Ureter (tissue), 1 donor: ENCODE measurements around the gene CD2AP. TPM values are rescaled to one million over a fixed set of nuclear protein-coding genes. Genes with fewer than 3 reads are reported as not detected.
"Not testable (repeated sequence)": the region's sequence is repeated elsewhere in the genome, so short reads cannot be mapped to it uniquely, and the experiment has no call there.

ENCODE experiments used
- DNase-seq: peaks from one replicate; pipeline ENCODE4 v3.0.0-alpha.2; 2020; ENCODE audit warnings: low spot score
- total RNA-seq: library from RNA; stranded (reverse); gene quantifications from one replicate; pipeline ENCODE4 v1.2.4, GENCODE V29; 2023
- donor health status: DM: yes; HTN: yes; CAD: no.

CD2AP gene
- total RNA-seq, result 137 TPM

GRCh38 chr6:47477497-47478232 is at the start of gene CD2AP:
Gene CD2AP (plus strand): TSS chr6:47477789. CDS start chr6:47478245, 456 bp downstream.
- DNase-seq, result peak; percentile 92

DNA sequence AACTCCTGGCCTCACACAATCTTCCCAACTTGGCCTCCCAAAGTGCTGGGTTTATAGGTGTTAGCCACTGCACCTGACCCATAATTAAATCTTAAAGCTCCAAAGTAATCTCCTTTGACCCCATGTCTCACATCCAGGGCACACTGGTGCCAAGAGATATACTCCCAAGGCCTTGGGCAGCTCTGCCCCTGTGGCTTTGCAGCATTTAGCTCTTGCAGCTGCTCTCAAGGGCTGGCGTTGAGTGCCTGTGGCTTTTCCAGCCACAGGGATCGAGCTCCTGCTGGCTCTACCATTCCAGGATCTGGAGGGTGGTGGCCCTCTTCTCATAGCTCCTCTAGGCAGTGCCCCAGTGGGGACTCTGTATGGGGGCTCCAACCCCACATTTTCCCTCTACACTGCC is 49.3 kb upstream of the CD2AP start:
- no peak for DNase-seq

- no peak for DNase-seq
These were observed 48.6 kb upstream of the CD2AP start for GRCh38 chr6:47428746-47429664.

DNA sequence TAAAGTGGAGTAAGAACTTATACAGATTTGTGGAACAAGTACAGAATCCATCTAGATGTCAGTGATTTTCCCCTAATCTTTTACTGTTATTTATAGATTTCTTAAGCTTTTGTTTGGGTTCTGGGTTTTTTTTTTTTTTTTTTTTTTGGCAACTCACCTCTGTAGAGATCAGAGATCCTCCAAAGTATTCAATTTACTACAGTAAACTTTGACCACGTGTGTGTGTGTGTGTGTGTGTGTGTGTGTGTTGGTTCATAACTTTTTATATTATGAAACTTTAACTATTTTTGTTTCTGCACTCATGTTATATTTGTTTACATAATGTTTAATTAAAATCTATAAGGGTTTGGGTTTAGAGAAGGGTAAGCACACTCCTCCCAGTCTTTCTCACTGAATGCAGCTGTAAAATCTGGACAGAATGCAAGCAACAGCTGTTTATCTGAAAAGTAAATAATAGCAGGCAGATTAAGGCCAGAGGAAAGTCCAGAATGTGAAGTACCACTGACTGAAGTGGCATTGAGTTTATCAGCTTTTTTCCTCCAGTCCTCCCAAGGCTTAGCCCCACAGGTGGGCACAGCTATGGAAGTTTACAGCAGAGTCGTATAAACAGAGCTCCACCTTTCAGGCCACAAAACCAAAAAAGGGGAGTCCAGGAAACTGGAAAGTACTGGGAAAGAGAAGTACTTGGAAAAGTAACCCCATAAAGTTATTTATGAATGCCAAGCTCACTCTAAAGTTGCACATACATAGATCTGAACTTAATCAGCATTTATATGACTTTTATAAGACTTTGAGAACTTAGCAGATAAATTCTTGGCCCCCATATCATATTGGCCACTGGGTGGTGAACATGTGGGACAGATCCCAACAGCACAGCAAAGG is 43.0 kb upstream of the CD2AP start:
- no peak for DNase-seq

DNA sequence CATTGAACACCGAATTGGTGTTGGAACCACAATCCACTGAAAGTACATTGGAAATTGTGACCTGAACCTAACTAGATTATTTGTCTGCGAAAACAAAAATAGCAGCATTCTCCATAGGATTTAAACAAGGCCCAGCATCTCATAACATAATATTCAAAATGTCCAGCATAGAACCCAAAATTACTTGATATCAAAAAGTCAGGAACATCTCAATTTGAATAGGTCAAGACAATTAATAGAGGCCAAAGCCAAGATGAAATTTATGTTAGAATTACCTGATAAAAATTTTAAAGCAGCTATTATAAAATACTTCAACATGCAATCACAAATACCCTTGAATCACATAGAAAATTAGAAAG is 42.4 kb upstream of the CD2AP start:
- no peak for DNase-seq

DNA sequence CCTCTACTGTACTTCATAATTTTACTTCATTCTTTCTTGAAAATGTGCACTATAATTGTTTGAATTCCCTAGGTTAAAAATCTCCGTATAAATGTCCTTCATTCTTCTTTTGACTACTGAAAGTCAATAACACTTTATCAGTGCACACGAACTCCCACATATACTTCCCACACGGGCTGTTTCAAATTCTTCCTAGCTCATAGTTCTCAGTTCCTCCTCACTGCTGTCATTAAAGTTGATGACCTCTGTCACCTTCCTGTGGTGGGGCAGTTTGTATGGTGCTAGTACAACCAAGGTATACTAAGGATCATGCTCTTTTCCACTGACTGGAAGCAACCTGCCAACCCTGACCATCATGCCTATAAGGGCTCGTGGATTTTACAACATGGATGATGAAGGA is 40.0 kb upstream of the CD2AP start:
- DNase-seq, result no peak

DNA sequence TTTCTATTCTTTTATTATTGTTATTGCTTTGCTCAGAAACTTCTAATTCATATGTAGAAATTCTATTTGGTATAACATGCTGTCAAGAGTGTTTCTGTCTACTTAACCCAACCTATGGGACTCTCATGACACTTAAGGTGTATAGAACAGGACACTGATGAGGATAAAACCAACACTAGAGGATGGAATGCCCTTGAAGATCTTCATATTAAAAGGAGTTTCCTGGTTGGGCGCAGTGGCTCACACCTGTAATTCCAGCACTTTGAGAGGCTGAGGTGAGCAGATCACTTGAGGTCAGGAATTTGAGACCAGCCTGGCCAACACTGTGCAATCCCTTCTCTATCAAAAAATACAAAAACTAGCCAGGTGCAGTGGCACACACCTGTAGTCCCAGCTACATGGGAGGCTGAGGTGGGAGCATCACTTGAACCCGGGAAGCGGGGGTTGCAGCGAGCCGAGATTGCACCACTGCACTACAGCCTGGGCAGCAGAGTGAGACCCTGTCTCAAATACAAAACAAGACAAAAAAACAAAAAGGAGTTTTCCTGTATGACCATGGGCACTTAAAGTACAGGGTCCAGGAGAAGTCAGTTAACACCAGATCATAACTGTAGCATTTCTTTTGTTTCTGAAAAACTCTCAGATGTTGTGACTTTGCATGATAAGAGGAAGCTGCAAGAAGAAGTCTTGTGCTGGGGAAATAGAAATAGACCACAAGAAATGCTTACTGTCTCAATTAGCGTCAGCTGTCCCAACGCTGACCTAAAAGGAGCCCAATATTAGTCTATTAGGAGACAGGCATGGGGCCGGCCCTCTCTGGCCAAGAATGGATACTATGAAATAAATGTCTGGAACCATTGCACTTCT is 38.9 kb upstream of the CD2AP start:
- DNase-seq, result no peak

GRCh38 chr6:47439348-47439668 is 38.3 kb upstream of the CD2AP start:
- DNase-seq, result no peak

DNA sequence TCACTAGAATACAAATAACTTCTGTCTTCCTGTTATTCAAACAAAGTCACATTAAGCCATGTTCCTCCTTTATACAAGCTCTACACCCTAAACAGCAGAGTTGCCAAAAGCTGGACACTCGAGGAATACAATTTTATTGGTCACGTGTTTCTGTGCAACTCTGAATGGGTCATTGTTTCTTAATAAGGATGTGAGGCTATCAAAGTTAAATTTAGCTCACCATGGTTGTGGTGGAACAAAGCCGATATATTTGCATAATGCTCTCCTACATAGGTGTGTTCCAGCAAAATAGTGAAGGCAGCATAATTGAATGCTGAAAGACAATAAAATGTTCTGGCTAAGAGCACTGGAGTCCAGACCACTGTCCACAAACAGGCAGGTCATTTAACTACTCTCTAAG is 36.9 kb upstream of the CD2AP start:
- no peak for DNase-seq

DNA sequence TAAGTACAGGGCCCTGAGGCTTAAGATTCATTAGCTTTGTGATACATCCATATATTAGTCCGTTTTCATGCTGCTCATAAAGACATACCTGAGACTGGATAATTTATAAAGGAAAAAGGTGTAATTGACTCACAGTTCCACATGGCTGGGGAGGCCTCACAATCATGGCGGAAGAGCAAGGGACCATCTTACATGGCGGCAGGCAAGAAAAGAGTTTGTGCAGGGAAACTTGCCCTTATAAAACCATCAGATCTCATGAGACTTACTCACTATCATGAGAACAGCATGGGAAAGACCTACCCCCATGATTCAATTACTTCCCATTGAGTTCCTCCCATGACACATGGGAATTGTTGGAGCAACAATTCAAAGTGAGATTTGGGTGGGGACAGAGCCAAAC is 32.6 kb upstream of the CD2AP start:
- DNase-seq, result not testable (repeated sequence)

- no peak for DNase-seq
These were observed 30.8 kb upstream of the CD2AP start for GRCh38 chr6:47446669-47447330.

DNA sequence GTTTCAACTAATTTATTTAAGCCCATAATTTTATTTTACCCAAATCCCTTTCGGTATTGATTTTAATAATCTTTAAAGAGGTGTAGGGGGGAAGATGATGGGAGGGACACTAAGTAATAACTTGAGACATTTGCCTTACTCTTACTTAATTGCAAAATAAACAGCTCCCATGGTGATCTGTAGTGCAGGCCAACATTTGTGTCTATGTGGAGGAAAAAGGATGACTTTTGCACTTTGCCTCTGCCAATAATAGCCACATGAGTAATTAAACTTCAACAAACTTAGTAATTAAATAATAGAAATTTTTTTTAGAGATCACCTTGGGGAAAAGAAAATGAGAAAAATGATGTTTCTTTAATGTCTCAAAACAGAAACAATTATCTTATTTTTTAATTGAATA is 29.9 kb upstream of the CD2AP start:
- DNase-seq, result no peak

GRCh38 chr6:47451162-47451561 is 26.4 kb upstream of the CD2AP start:
- DNase-seq, result no peak

- DNase-seq, result no peak
These were observed 24.7 kb upstream of the CD2AP start for GRCh38 chr6:47452899-47453298.

DNA sequence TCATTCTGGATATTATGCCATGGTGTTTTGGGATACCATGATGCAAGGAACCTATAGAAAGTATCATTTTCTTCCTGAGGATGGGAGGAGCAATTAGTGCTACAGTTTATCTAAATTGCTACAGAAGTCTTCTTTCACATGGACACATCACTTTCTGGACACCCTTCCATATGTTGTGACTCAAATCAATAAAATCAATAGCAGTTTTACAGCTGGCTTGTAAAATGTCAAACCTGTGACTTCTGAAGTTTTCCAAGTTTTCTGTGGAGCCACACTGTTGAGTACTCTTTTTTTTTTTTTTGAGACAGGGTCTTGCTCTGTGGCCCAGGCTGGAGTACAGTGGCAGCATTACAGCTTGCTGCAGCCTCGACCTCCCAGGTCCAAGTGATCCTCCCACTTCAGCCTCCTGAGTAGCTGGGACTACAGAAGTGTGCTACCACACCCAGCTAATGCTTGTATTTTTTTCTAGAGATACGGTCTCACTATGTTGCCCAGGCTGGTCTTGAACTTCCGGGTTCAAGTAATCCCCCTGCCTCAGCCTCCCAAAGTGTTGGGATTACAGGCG is 24.1 kb upstream of the CD2AP start:
- DNase-seq, result no peak

DNA sequence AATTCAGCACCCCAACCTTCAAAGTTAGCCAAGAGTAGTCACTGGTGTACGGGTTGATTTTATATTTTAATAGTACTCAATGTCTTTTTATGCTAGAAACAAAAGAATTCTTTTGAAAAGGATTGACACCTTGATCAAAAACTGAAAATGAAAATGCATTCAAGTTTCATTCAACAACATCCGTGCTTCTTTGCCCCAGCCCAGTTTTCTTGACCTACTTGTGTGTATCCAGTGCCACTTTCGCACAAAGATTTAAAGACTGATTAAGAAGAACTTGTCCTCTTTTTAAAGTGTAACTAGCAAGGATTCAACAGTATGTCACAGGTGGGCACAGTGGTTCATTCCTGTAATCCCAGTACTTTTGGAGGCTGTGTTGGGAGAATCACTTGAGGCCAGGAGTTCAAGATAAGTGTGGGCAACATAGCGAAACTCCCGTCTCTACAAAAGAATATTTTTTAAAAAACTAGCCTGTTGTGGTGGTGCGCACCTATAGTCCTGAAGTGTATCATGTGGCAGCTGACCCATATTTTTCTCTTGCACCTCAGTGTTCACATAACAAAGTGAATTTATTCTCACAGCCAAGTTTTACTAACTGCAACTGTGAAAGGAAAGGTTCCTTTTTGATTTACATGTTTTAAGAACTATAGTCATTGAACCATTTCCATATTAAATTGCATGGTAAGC is 22.7 kb upstream of the CD2AP start:
- DNase-seq, result no peak

GRCh38 chr6:47455533-47456209 is 21.9 kb upstream of the CD2AP start:
- DNase-seq, result no peak

DNA sequence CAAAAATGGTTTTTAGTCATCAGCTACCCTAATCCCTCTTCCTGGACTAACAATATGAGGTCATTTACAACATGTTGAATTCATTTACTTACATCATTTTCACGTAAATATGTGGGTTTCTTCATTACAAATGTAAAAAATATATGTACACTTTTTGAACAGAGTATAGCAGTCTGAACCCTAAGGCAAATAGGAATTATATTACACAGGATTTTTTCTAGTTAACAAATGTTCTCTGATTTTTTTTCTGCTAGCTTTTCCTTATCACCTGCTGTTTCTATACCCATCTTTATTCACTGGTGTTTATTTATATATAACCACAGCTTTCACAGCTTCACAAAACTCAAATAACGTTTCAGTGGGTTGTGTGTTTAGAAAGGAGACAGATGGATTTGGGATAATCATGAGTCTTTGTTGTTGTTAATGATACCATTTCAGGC is 21.0 kb upstream of the CD2AP start:
- no peak for DNase-seq

GRCh38 chr6:47457370-47457769 is 20.2 kb upstream of the CD2AP start:
- no peak for DNase-seq
